PC-3 (cell line): ENCODE measurements around the gene LEKR1. TPM values are rescaled to one million over a fixed set of nuclear protein-coding genes. Genes with fewer than 3 reads are reported as not detected.
"Not testable (repeated sequence)": the region's sequence is repeated elsewhere in the genome, so short reads cannot be mapped to it uniquely, and the experiment has no call there.

Experiments used
- ATAC-seq: fragments of 200-7000 bp; cut with Tn5 transposase; 2 replicates; pipeline ENCODE4 v1.9.1; 2020; ENCODE audit warnings: mild to moderate bottlenecking, moderate library complexity
- BruUV-seq: library from RNA; stranded (reverse); fragments of 400-500 nt; replicated peaks from 2 replicates; lab custom pipeline; 2021; lab: Mats Ljungman, UMichigan
- CTCF ChIA-PET: fragments of 300-600 bp; sonication (Branson Sonifier 250); formaldehyde crosslinking; loops from one replicate; lab custom pipeline; 2022; ENCODE audit warnings: antibody characterized with exemption; lab: Charles Lee
- POLR2A ChIA-PET: fragments of 300-600 bp; sonication (Branson Sonifier 250); formaldehyde crosslinking; loops from one replicate; lab custom pipeline; 2022; ENCODE audit warnings: antibody characterized with exemption; ENCODE audit not compliant: unreplicated experiment; lab: Charles Lee
- DNase-seq: peaks from one replicate; pipeline ENCODE4 v3.0.0-alpha.2; 2015
- H2AFZ ChIP-seq: fragments of 300-600 bp; sonication (generic); 2 replicates; pipeline ENCODE4 v1.6.0; 2016; ENCODE audit warnings: antibody characterized with exemption, low read length
- H3F3A ChIP-seq: fragments of 300-600 bp; sonication (generic); one replicate; pipeline ENCODE4 v1.6.0; 2017; ENCODE audit warnings: antibody characterized with exemption, low read length, control low read depth, mild to moderate bottlenecking; ENCODE audit not compliant: unreplicated experiment
- H3K27ac ChIP-seq: fragments of 300-600 bp; sonication (generic); 2 replicates; pipeline ENCODE4 v1.5.1; 2016; ENCODE audit warnings: mild to moderate bottlenecking, low read length
- H3K27me3 ChIP-seq: fragments of 300-600 bp; sonication (generic); 2 replicates; pipeline ENCODE4 v1.6.1; 2016; ENCODE audit warnings: low read length, mixed read lengths
- H3K36me3 ChIP-seq: fragments of 300-600 bp; sonication (generic); 2 replicates; pipeline ENCODE4 v1.6.1; 2016; ENCODE audit warnings: low read depth, mixed run types, low read length, mixed read lengths
- H3K4me1 ChIP-seq: fragments of 300-600 bp; sonication (generic); 2 replicates; pipeline ENCODE4 v1.5.1; 2016; ENCODE audit warnings: low read length; ENCODE audit not compliant: insufficient read depth
- H3K4me2 ChIP-seq: fragments of 300-600 bp; sonication (generic); 2 replicates; pipeline ENCODE4 v1.6.0; 2016; ENCODE audit warnings: low read length
- H3K4me3 ChIP-seq: fragments of 300-600 bp; sonication (generic); 2 replicates; pipeline ENCODE4 v1.5.1; 2016; ENCODE audit warnings: mild to moderate bottlenecking, low read length, mixed read lengths
- H3K79me2 ChIP-seq: fragments of 300-600 bp; sonication (generic); 2 replicates; pipeline ENCODE4 v1.6.1; 2017; ENCODE audit warnings: low read length, mixed read lengths
- H3K9ac ChIP-seq: fragments of 300-600 bp; sonication (generic); 2 replicates; pipeline ENCODE4 v1.6.0; 2016; ENCODE audit warnings: mild to moderate bottlenecking, low read length
- H3K9me2 ChIP-seq: fragments of 300-600 bp; sonication (generic); replicated peaks from 2 replicates; pipeline ENCODE4 v1.6.1; 2016; ENCODE audit warnings: mixed run types, low read length, mixed read lengths
- H3K9me3 ChIP-seq: fragments of 300-600 bp; sonication (generic); 2 replicates; pipeline ENCODE4 v1.6.1; 2016; ENCODE audit warnings: low read length, mixed read lengths
- H4K20me1 ChIP-seq: fragments of 300-600 bp; sonication (generic); 2 replicates; pipeline ENCODE4 v1.6.1; 2016; ENCODE audit warnings: low read length, mixed read lengths
- EZH2 ChIP-seq: fragments of 300-600 bp; sonication (generic); IDR thresholded peaks from one replicate; pipeline ENCODE4 v1.6.1; 2017; ENCODE audit warnings: antibody characterized with exemption, mild to moderate bottlenecking, low read length; ENCODE audit not compliant: unreplicated experiment
- EZH2phosphoT487 ChIP-seq: fragments of 300-600 bp; sonication (generic); IDR thresholded peaks from 2 replicates; pipeline ENCODE4 v1.6.1; 2018; ENCODE audit warnings: mild to moderate bottlenecking, antibody characterized with exemption, low read length, borderline replicate concordance
- intact Hi-C: fragments of 100-400 bp; cut with micrococcal nuclease; formaldehyde crosslinking; loops from 2 replicates; pipeline ENCODE4 v1.9.0; 2023
- total RNA-seq: library from RNA; depleted of rRNA; stranded (reverse); fragments of >200 nt; gene quantifications from 2 replicates; pipeline ENCODE4 v1.2.3, GENCODE V29; 2014
- TF ChIP-seq, protein P1 (sequence below): fragments of 300-600 bp; sonication (generic); conservative IDR thresholded peaks from 2 replicates; pipeline ENCODE4 v1.5.1; 2017; ENCODE audit warnings: antibody characterized with exemption, low read depth, mild to moderate bottlenecking, low read length

The LEKR1 gene
- total RNA-seq, 1 experiment from 2014 or later: 0.15 TPM

DNA sequence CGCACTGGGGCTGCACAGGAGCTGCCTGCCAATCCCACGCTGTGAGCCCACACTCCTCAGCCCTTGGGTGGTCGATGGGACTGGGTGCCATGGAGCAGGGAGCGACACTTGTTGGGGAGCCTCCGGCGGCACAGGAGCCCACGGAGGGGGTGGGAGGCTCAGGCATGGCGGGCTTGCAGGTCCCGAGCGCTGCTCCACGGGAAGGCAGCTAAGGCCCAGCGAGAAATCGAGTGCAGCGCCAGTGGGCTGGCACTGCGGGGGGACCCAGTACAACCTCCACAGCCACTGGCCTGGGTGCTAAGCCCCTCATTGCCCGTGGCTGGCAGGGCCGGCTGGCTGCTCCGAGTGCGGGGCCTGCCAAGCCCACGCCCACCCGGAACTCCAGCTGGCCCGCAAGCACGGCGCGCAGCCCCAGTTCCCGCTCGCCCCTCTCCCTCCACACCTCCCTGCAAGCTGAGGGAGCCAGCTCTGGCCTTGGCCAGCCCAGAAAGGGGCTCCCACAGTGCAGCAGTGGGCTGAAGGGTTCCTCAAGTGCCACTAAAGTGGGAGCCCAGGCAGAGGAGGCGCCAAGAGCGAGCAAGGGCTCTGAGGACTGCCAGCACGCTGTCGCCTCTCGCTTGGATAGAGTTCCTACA lies 3.4 kb upstream of the LEKR1 start:
- H3K9me2 ChIP-seq, H3K27ac ChIP-seq, H3K4me3 ChIP-seq, BruUV-seq, H3F3A ChIP-seq, ATAC-seq, H2AFZ ChIP-seq, H4K20me1 ChIP-seq, intact Hi-C loops, DNase-seq, H3K4me2 ChIP-seq, POLR2A ChIA-PET, H3K27me3 ChIP-seq, H3K9ac ChIP-seq, CTCF ChIA-PET, H3K9me3 ChIP-seq, H3K36me3 ChIP-seq: not testable (repeated sequence)
- Histone ChIP-seq H3K79me2 (peaks cover 14% of the 10 kb centered on the region), H3K4me1 (peaks cover 53% of the 10 kb centered on the region)

DNA sequence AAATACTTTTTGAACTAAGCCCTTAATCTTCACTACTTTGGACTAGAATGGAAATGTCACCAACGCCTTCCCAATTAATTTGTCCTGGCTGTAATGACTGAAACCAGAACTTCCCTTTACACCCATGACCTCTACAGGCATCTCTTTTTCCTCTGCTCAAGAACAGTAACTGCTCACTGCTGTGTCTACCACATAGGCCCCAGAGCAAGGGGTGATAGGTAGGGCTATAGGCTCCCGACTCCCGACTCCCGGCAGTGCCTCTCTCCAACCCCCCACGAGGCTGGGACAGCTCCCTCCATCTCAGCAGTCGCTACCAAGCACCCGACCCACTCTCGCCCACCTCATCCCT lies 384 bp upstream of the LEKR1 start:
- H4K20me1 ChIP-seq: no peaks in the 10 kb centered on the region
- no peaks in the 10 kb centered on the region for H3K9me2 ChIP-seq
- H3K36me3 ChIP-seq: no peaks in the 10 kb centered on the region
- no TSS peak for BruUV-seq
- ATAC-seq: peak; percentile 42
- H3K27ac ChIP-seq: peak overlapping the region; percentile 98
- no peaks in the 10 kb centered on the region for H3K27me3 ChIP-seq
- DNase-seq: no peak
- H3K4me1 ChIP-seq: peaks cover 27% of the 10 kb centered on the region
- peak overlapping the region; percentile 64 for H3K4me3 ChIP-seq
- H3K79me2 ChIP-seq: peaks cover 10% of the 10 kb centered on the region
- H3K9me3 ChIP-seq: no peaks in the 10 kb centered on the region
- H3K9ac ChIP-seq: peak overlapping the region; percentile 98
- intact Hi-C loops: no loop called here
- peak overlapping the region; percentile 87 for H3K4me2 ChIP-seq
- H2AFZ ChIP-seq: peak overlapping the region; percentile 59
- peaks cover 2% of the 10 kb centered on the region for H3F3A ChIP-seq
- CTCF ChIA-PET: no interaction called here
- no peak for TF ChIP-seq EZH2
- TF ChIP-seq, protein P1, sequence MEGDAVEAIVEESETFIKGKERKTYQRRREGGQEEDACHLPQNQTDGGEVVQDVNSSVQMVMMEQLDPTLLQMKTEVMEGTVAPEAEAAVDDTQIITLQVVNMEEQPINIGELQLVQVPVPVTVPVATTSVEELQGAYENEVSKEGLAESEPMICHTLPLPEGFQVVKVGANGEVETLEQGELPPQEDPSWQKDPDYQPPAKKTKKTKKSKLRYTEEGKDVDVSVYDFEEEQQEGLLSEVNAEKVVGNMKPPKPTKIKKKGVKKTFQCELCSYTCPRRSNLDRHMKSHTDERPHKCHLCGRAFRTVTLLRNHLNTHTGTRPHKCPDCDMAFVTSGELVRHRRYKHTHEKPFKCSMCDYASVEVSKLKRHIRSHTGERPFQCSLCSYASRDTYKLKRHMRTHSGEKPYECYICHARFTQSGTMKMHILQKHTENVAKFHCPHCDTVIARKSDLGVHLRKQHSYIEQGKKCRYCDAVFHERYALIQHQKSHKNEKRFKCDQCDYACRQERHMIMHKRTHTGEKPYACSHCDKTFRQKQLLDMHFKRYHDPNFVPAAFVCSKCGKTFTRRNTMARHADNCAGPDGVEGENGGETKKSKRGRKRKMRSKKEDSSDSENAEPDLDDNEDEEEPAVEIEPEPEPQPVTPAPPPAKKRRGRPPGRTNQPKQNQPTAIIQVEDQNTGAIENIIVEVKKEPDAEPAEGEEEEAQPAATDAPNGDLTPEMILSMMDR: no peak
- TF ChIP-seq EZH2phosphoT487: no peak
- POLR2A ChIA-PET: no interaction called here

DNA sequence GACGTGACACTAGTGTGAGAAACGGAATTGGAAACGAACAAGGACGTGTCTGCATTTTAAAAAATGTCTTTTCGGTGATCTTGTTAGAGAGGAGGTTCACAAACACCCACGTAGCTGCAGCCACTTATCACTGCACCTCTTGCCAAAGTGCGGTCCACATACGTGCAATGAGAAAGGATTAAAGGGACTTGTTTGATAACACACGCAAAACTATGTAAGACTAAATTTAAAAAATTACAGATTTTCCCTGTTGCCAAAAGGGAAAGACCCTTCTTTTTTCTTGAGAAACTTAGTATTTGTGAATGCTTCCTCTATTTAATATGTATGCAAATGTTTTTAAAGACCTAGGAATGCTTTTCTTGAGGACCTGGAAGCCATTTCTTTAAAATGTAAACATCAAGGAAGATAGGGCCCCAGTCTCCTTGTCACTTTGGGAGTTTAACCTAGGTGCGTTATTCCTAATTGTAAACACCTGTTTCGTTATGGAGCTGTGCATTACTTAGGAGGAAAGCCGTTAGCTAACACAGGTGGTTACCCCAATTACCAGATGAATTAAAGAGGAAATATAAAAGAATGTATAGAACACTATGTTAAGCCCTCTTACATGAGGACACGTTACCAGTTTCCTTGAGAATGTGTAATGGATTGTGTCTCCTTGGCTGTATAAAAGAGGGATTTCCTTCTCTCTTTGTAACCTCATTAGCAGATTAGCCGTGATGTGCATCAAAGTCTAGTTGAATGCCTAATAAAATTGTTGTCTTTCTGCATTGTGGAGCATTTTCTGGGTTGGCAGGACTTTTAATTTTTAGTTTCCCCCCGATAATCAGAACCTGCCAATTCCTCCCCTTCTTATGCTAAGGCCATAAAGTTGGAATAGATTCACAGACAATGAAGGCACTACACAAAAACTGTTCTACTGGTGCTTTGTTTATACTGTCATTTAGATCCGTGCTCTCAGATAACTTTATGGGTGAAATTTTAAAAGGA lies 1.0 kb downstream of the LEKR1 start:
- ChIA-PET CTCF (no interaction called here), POLR2A (interaction anchor here (0.8 to 1.1 kb wide), 2 partner anchors 148 to 262 kb away, joined by 3 to 5 read pairs; no protein-coding TSS in a partner anchor)
- H3K27ac ChIP-seq: peak overlapping the region; percentile 98
- no peaks in the 10 kb centered on the region for H3K36me3 ChIP-seq
- TF ChIP-seq EZH2: no peak
- no peak for TF ChIP-seq EZH2phosphoT487
- TF ChIP-seq, protein P1: no peak
- H3K79me2 ChIP-seq: peaks cover 10% of the 10 kb centered on the region
- peak overlapping the region; percentile 87 for H3K4me2 ChIP-seq
- H3F3A ChIP-seq: no peaks in the 10 kb centered on the region
- ATAC-seq: no peak
- no peaks in the 10 kb centered on the region for H3K27me3 ChIP-seq
- peaks cover 24% of the 10 kb centered on the region for H3K4me1 ChIP-seq
- H3K9me3 ChIP-seq: no peaks in the 10 kb centered on the region
- H3K9ac ChIP-seq: peak overlapping the region; percentile 98
- intact Hi-C loops: no loop called here
- H3K9me2 ChIP-seq: no peaks in the 10 kb centered on the region
- peak overlapping the region; percentile 59; the same call in 1 of the 2 replicates for H2AFZ ChIP-seq
- H4K20me1 ChIP-seq: no peaks in the 10 kb centered on the region
- H3K4me3 ChIP-seq: peak overlapping the region; percentile 64
- TSS peak; percentile 83 for BruUV-seq
- DNase-seq: no peak
